ENCODE measurements around the gene NF1. TPM values are rescaled to one million over a fixed set of nuclear protein-coding genes. Genes with fewer than 3 reads are reported as not detected.
"Not testable (repeated sequence)": the region's sequence is repeated elsewhere in the genome, so short reads cannot be mapped to it uniquely, and the experiment has no call there.

NF1 gene
- total RNA-seq, 1 donor from 2014 or later: 53.1 TPM

DNA sequence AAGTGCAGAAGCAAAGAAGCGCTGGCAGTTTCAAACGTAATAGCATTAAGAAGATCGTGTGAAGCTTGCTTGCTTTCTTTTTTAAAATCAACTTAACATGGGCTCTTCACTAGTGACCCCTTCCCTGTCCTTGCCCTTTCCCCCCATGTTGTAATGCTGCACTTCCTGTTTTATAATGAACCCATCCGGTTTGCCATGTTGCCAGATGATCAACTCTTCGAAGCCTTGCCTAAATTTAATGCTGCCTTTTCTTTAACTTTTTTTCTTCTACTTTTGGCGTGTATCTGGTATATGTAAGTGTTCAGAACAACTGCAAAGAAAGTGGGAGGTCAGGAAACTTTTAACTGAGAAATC lies 279.3 kb downstream of the NF1 start:
- no peaks in the 10 kb centered on the region for H3K27me3 ChIP-seq (ENCODE audit: low read depth)
- H3K9me3 ChIP-seq: no peaks in the 10 kb centered on the region
- no peak for DNase-seq
- no peak overlapping the region for H3K27ac ChIP-seq
- TF ChIP-seq, protein P1, sequence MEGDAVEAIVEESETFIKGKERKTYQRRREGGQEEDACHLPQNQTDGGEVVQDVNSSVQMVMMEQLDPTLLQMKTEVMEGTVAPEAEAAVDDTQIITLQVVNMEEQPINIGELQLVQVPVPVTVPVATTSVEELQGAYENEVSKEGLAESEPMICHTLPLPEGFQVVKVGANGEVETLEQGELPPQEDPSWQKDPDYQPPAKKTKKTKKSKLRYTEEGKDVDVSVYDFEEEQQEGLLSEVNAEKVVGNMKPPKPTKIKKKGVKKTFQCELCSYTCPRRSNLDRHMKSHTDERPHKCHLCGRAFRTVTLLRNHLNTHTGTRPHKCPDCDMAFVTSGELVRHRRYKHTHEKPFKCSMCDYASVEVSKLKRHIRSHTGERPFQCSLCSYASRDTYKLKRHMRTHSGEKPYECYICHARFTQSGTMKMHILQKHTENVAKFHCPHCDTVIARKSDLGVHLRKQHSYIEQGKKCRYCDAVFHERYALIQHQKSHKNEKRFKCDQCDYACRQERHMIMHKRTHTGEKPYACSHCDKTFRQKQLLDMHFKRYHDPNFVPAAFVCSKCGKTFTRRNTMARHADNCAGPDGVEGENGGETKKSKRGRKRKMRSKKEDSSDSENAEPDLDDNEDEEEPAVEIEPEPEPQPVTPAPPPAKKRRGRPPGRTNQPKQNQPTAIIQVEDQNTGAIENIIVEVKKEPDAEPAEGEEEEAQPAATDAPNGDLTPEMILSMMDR (IDR thresholded peaks at IDR 0.05): no peak
- peaks cover 25% of the 10 kb centered on the region for H3K4me1 ChIP-seq
- intact Hi-C loops (cut with DNase I): no loop called here
- H3K36me3 ChIP-seq: peaks cover 18% of the 10 kb centered on the region
- no peak overlapping the region for H3K4me3 ChIP-seq
- ATAC-seq: peak; percentile 59 to 74

- H3K27ac ChIP-seq: no peak overlapping the region
- intact Hi-C loops (cut with DNase I): no loop called here
These were observed 279.7 kb downstream of the NF1 start for GRCh38 chr17:31374503-31374902.

GRCh38 chr17:31378638-31379037 lies 283.9 kb downstream of the NF1 start:
- TF ChIP-seq, protein P1 (IDR thresholded peaks at IDR 0.05): no peak
- no peaks in the 10 kb centered on the region for H3K9me3 ChIP-seq
- H3K4me3 ChIP-seq: no peak overlapping the region
- H3K27me3 ChIP-seq (ENCODE audit: low read depth): no peaks in the 10 kb centered on the region
- intact Hi-C loops (cut with DNase I): no loop called here
- no peak for DNase-seq
- H3K27ac ChIP-seq: no peak overlapping the region
- peaks cover 5% of the 10 kb centered on the region for H3K4me1 ChIP-seq
- ATAC-seq: no peak
- peaks cover 33% of the 10 kb centered on the region for H3K36me3 ChIP-seq

More at GRCh38 chr17:31374503-31374902, 279.7 kb downstream of the NF1 start:
- no peak for DNase-seq
- peaks cover 20% of the 10 kb centered on the region for H3K36me3 ChIP-seq
- peaks cover 25% of the 10 kb centered on the region for H3K4me1 ChIP-seq
- no peaks in the 10 kb centered on the region for H3K9me3 ChIP-seq
- no peak overlapping the region for H3K4me3 ChIP-seq
- no peaks in the 10 kb centered on the region for H3K27me3 ChIP-seq (ENCODE audit: low read depth)
- ATAC-seq: peak in 1 of 2 donors; percentile 7
- TF ChIP-seq, protein P1 (IDR thresholded peaks at IDR 0.05): no peak

GRCh38 chr17:31379597-31380205 lies 284.9 kb downstream of the NF1 start:
- Histone ChIP-seq H3K4me1 (no peaks in the 10 kb centered on the region), H3K27me3 (ENCODE audit: low read depth) (no peaks in the 10 kb centered on the region), H3K9me3 (no peaks in the 10 kb centered on the region), H3K27ac (no peak overlapping the region), H3K4me3 (no peak overlapping the region), H3K36me3 (peaks cover 23% of the 10 kb centered on the region)
- ATAC-seq (no peak), DNase-seq (no peak)
- TF ChIP-seq, protein P1 (IDR thresholded peaks at IDR 0.05): no peak
- intact Hi-C loops (cut with DNase I): no loop called here

DNA sequence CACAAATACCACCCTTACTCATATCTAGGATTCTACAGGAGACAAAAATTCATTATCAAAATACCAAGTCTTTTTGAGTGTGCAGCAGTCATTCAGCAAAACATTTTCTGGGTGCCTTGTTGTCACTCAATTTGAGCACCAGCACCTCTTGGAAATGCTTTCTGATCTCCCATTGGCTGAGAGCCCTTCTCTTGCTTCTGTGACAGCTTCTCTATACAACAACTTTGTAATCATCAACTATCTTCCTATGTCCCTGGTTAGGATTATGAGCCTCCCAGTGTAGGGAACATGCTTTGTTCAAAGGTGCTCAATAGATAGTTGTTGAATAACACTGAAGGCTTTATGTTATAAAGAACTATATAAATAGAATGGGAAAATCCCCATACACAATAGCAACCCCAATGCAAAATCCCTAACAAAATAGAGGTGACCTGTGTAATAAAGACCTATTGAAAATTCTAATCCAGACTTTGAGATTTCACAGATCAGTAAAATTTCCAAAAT lies 286.4 kb downstream of the NF1 start:
- DNase-seq: no peak
- no peak for ATAC-seq
- TF ChIP-seq, protein P1 (IDR thresholded peaks at IDR 0.05): no peak
- Histone ChIP-seq H3K4me1 (no peaks in the 10 kb centered on the region), H3K9me3 (no peaks in the 10 kb centered on the region), H3K4me3 (no peak overlapping the region), H3K36me3 (peaks cover 23% of the 10 kb centered on the region), H3K27me3 (ENCODE audit: low read depth) (no peaks in the 10 kb centered on the region), H3K27ac (no peak overlapping the region)
- intact Hi-C loops (cut with DNase I): no loop called here

GRCh38 chr17:31382668-31383275 lies 288.0 kb downstream of the NF1 start:
- intact Hi-C loops (cut with DNase I); H3K9me3 ChIP-seq; DNase-seq; H3K27ac ChIP-seq; H3K4me3 ChIP-seq; ATAC-seq; H3K4me1 ChIP-seq; H3K27me3 ChIP-seq (ENCODE audit: low read depth): not testable (repeated sequence)
- peaks cover 23% of the 10 kb centered on the region for H3K36me3 ChIP-seq

DNA sequence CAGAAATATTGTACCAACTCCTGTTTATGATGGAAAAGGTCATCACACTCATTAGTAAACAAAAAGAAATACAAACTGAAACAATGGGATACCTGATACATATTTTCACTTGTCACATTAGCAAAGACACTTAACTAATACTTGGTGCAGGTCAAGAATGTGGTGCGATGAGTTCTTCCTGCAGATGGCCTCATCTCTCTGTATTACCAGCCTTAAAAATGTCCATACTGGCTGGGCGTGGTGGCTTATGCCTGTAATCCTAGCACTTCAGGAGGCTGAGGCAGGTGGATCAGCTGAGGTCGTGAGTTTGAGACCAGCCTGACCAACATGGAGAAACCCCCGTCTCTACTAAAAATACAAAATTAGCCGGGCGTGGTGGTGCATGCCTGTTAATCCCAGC lies 288.7 kb downstream of the NF1 start:
- H3K27me3 ChIP-seq (ENCODE audit: low read depth); DNase-seq; intact Hi-C loops (cut with DNase I): not testable (repeated sequence)

More for the DNA sequence above, 288.7 kb downstream of the NF1 start:
- not testable (repeated sequence) for H3K9me3 ChIP-seq, ATAC-seq, H3K27ac ChIP-seq, H3K4me3 ChIP-seq, H3K4me1 ChIP-seq
- H3K36me3 ChIP-seq: peaks cover 21% of the 10 kb centered on the region

Measured in lower lobe of right lung (tissue), 2 donors.